IMR-90 (cell line): Measurements from ENCODE around the gene HACD4. TPM values are rescaled to one million over a fixed set of nuclear protein-coding genes. Genes with fewer than 3 reads are reported as not detected.

ENCODE experiments used
- ATAC-seq: fragments of 200-7000 bp; cut with Tn5 transposase; 2 replicates; pipeline ENCODE4 v1.9.1; 2020; ENCODE audit warnings: low read depth, mild to moderate bottlenecking, moderate library complexity
- BruUV-seq: library from RNA; stranded (reverse); fragments of 400-500 nt; replicated peaks from 2 replicates; lab custom pipeline; 2021; lab: Mats Ljungman, UMichigan
- CTCF ChIA-PET: fragments of 300-600 bp; formaldehyde crosslinking; extraction: SDS; loops from one replicate; lab custom pipeline; 2021; ENCODE audit warnings: antibody characterized with exemption; lab: Yijun Ruan, JAX
- POLR2A ChIA-PET: fragments of 300-600 bp; sonication (Branson Sonifier 250); formaldehyde crosslinking; loops from one replicate; lab custom pipeline; 2022; ENCODE audit warnings: antibody characterized with exemption; ENCODE audit not compliant: unreplicated experiment; lab: Charles Lee
- DNase-seq: peaks from one replicate; pipeline ENCODE4 v3.0.0; 2013
- H2AFZ ChIP-seq: replicated peaks from 2 replicates; pipeline ENCODE3; 2013; ENCODE audit warnings: low read length, mild to moderate bottlenecking; ENCODE audit not compliant: poor library complexity
- H2AK5ac ChIP-seq: 2 replicates; pipeline ENCODE4 v1.6.1; 2013; ENCODE audit warnings: low read depth, low read length, inconsistent platforms
- H2AK9ac ChIP-seq: replicated peaks from 2 replicates; pipeline ENCODE3; 2013; ENCODE audit warnings: mild to moderate bottlenecking, low read depth, low read length, moderate library complexity; ENCODE audit not compliant: poor library complexity
- H2BK120ac ChIP-seq: 2 replicates; pipeline ENCODE4 v1.6.1; 2013; ENCODE audit warnings: low read depth, low read length, inconsistent platforms
- H2BK15ac ChIP-seq: 3 replicates; pipeline ENCODE4 v1.6.1; 2013; ENCODE audit warnings: low read depth, low read length, inconsistent platforms
- H2BK20ac ChIP-seq: 2 replicates; pipeline ENCODE4 v1.6.1; 2013; ENCODE audit warnings: low read depth, mild to moderate bottlenecking, inconsistent platforms, low read length, moderate library complexity
- H2BK5ac ChIP-seq: 2 replicates; pipeline ENCODE4 v1.6.1; 2013; ENCODE audit warnings: mild to moderate bottlenecking, low read depth, low read length, inconsistent platforms; ENCODE audit not compliant: poor library complexity, severe bottlenecking
- H3K14ac ChIP-seq: replicated peaks from 2 replicates; pipeline ENCODE4 v1.6.1; 2013; ENCODE audit warnings: low read depth, low read length, inconsistent platforms
- H3K18ac ChIP-seq: 2 replicates; pipeline ENCODE4 v1.6.1; 2013; ENCODE audit warnings: low read depth, low read length, control low read depth
- H3K23ac ChIP-seq: 2 replicates; pipeline ENCODE4 v1.6.1; 2013; ENCODE audit warnings: low read depth, low read length, inconsistent platforms
- H3K27ac ChIP-seq: 2 replicates; pipeline ENCODE4 v1.5.1; 2013; ENCODE audit warnings: mild to moderate bottlenecking, control low read depth, low read length; ENCODE audit not compliant: insufficient read depth
- H3K27me3 ChIP-seq: 2 replicates; pipeline ENCODE4 v1.6.1; 2013; ENCODE audit warnings: low read length; ENCODE audit not compliant: control insufficient read depth, insufficient read depth
- H3K36me3 ChIP-seq: 2 replicates; pipeline ENCODE4 v1.6.1; 2013; ENCODE audit warnings: low read length, mixed read lengths; ENCODE audit not compliant: control insufficient read depth, insufficient read depth
- H3K4ac ChIP-seq: 2 replicates; pipeline ENCODE4 v1.6.1; 2013; ENCODE audit warnings: low read depth, low read length, inconsistent platforms
- H3K4me1 ChIP-seq: 2 replicates; pipeline ENCODE4 v1.6.1; 2013; ENCODE audit warnings: low read length, mixed read lengths; ENCODE audit not compliant: control insufficient read depth, insufficient read depth
- H3K4me2 ChIP-seq: 2 replicates; pipeline ENCODE4 v1.6.1; 2013; ENCODE audit warnings: low read depth, mild to moderate bottlenecking, control low read depth, low read length, moderate library complexity
- H3K4me3 ChIP-seq: 2 replicates; pipeline ENCODE4 v1.5.1; 2013; ENCODE audit warnings: low read depth, mild to moderate bottlenecking, control low read depth, low read length, moderate library complexity; ENCODE audit not compliant: insufficient read depth
- H3K56ac ChIP-seq: 2 replicates; pipeline ENCODE4 v1.6.1; 2013; ENCODE audit warnings: low read length, inconsistent platforms; ENCODE audit not compliant: insufficient read depth; ENCODE audit errors: extremely low read depth
- H3K79me1 ChIP-seq, 2 experiments: 2 replicates each; pipeline ENCODE4 v1.6.1; 2013; ENCODE audit warnings: low read length in 2 of 2, inconsistent platforms in 1 of 2, low read depth in 1 of 2
- H3K9ac ChIP-seq: 2 replicates; pipeline ENCODE4 v1.6.1; 2013; ENCODE audit warnings: low read depth, low read length, control low read depth
- H3K9me1 ChIP-seq: 2 replicates; pipeline ENCODE4 v1.6.1; 2013; ENCODE audit warnings: low read length, inconsistent platforms; ENCODE audit not compliant: insufficient read depth
- H3K9me3 ChIP-seq: 2 replicates; pipeline ENCODE4 v1.6.1; 2013; ENCODE audit warnings: low read length; ENCODE audit not compliant: control insufficient read depth, insufficient read depth
- H4K20me1 ChIP-seq: 2 replicates; pipeline ENCODE4 v1.6.1; 2013; ENCODE audit warnings: low read length, inconsistent platforms; ENCODE audit not compliant: insufficient read depth
- H4K5ac ChIP-seq: 2 replicates; pipeline ENCODE4 v1.6.1; 2013; ENCODE audit warnings: mild to moderate bottlenecking, low read depth, low read length, control low read depth
- H4K8ac ChIP-seq, 2 experiments: 2 replicates each; pipeline ENCODE4 v1.6.1; 2013; ENCODE audit warnings: low read depth in 2 of 2, low read length in 2 of 2, control low read depth in 1 of 2, inconsistent platforms in 1 of 2
- H4K91ac ChIP-seq: 2 replicates; pipeline ENCODE4 v1.6.1; 2013; ENCODE audit warnings: low read depth, low read length, inconsistent platforms; ENCODE audit not compliant: insufficient read depth
- CEBPB ChIP-seq: IDR thresholded peaks from 2 replicates; pipeline ENCODE4 v1.6.1; 2012; ENCODE audit warnings: low read depth, low read length, improper control_type of control experiment
- CHD1 ChIP-seq: IDR thresholded peaks from 2 replicates; pipeline ENCODE4 v1.6.1; 2012; ENCODE audit warnings: low read depth, low read length, improper control_type of control experiment
- FOS ChIP-seq: fragments of 150-350 bp; IDR thresholded peaks from 2 replicates; pipeline ENCODE4 v1.6.1; 2016; ENCODE audit warnings: low read depth, low read length
- MAFK ChIP-seq: IDR thresholded peaks from 2 replicates; pipeline ENCODE4 v1.6.1; 2012; ENCODE audit warnings: low read depth, low read length, improper control_type of control experiment
- MAZ ChIP-seq: IDR thresholded peaks from 2 replicates; pipeline ENCODE4 v1.6.1; 2012; ENCODE audit warnings: low read depth, mild to moderate bottlenecking, low read length, improper control_type of control experiment, moderate library complexity, borderline replicate concordance
- MXI1 ChIP-seq: IDR thresholded peaks from 2 replicates; pipeline ENCODE4 v1.6.1; 2012; ENCODE audit warnings: low read depth, mild to moderate bottlenecking, low read length, moderate library complexity, borderline replicate concordance
- NFE2L2 ChIP-seq: fragments of 150-350 bp; IDR thresholded peaks from 2 replicates; pipeline ENCODE4 v1.6.1; 2016; ENCODE audit warnings: low read depth, mild to moderate bottlenecking, low read length
- POLR2A ChIP-seq: IDR thresholded peaks from 2 replicates; pipeline ENCODE4 v1.6.1; 2012; ENCODE audit warnings: mild to moderate bottlenecking, low read depth, low read length
- RAD21 ChIP-seq: IDR thresholded peaks from 2 replicates; pipeline ENCODE4 v1.6.1; 2012; ENCODE audit warnings: low read length, improper control_type of control experiment
- RCOR1 ChIP-seq: IDR thresholded peaks from 2 replicates; pipeline ENCODE4 v1.6.1; 2012; ENCODE audit warnings: mild to moderate bottlenecking, low read length, improper control_type of control experiment; ENCODE audit not compliant: insufficient replicate concordance
- RFX5 ChIP-seq: IDR thresholded peaks from 2 replicates; pipeline ENCODE4 v1.8.0; 2012; ENCODE audit warnings: low read depth, mild to moderate bottlenecking, low read length, moderate library complexity
- SMC3 ChIP-seq: fragments of 150-350 bp; IDR thresholded peaks from 2 replicates; pipeline ENCODE4 v1.6.1; 2016; ENCODE audit warnings: low read depth, mild to moderate bottlenecking, antibody characterized with exemption, low read length, moderate library complexity
- WGBS, 2 experiments: methylation state at CpG; one replicate each; pipeline versions ENCODE4 v1.1.5 to v1.1.7; 2013; ENCODE audit warnings: missing lambda C conversion rate in 2 of 2; ENCODE audit not compliant: insufficient read length in 1 of 2; ENCODE audit errors: extremely low coverage in 2 of 2; 5-methylcytosine and 5-hydroxymethylcytosine counted together
- dilution Hi-C: fragments of 300-500 bp; cut with HindIII; formaldehyde crosslinking; loops from one replicate; pipeline ENCODE4 v1.14.3; 2018; ENCODE audit warnings: low sequenced_read_pairs; ENCODE audit not compliant: unreplicated experiment
- in situ Hi-C: fragments of 300-500 bp; cut with MboI; formaldehyde crosslinking; loops from 3 replicates; pipeline ENCODE4 v1.14.3; 2019; ENCODE audit warnings: low sequenced_read_pairs, inconsistent platforms, mixed read lengths
- intact Hi-C: fragments of 100-400 bp; cut with micrococcal nuclease; formaldehyde crosslinking; loops from 2 replicates; pipeline ENCODE4 v1.10.0; 2022
- polyA plus RNA-seq, 3 experiments: library from polyadenylated mRNA; depleted of rRNA; stranded (reverse); fragments of >200 nt; gene quantifications; 2 replicates each; pipeline ENCODE4 v1.2.3, GENCODE V29; 2012; ENCODE audit warnings: low replicate concordance in 1 of 3
- total RNA-seq: library from RNA; depleted of rRNA; stranded (reverse); fragments of >200 nt; gene quantifications from 2 replicates; pipeline ENCODE4 v1.2.3, GENCODE V29; 2012
- TF ChIP-seq, protein P1 (sequence below): conservative IDR thresholded peaks from 2 replicates; pipeline ENCODE4 v1.5.1; 2012; ENCODE audit warnings: mild to moderate bottlenecking, low read depth, low read length, improper control_type of control experiment
- TF ChIP-seq, protein P2 (sequence below): fragments of 150-350 bp; IDR thresholded peaks from 2 replicates; pipeline ENCODE4 v1.6.1; 2016; ENCODE audit warnings: low read depth, mild to moderate bottlenecking, low read length, moderate library complexity, borderline replicate concordance

HACD4 gene
- total and polyA plus RNA-seq, 2 of the 4 experiments (the other 2 are of a cell fraction), result 1.9 to 2.2 TPM

DNA sequence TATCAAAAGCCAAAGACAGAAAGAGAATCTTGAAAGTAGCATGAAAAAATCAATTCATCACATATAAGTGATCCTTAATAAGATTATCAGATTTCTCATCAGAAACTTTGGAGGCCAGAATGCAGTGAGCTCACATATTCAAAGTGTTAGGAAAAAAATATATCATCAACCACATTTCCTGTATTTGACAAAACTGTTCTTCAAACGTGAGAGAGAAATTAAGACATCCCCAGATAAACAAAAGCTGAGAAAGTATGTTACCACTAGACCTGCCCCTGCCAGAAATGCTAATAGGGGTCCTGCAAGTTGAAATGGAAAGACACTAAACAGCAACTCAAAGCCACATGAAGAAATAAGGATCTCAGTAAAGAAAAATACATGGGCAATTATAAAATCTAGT lies 29.9 kb downstream of the HACD4 start:
- H3K9ac ChIP-seq, result no peak overlapping the region
- dilution Hi-C loops, result no loop called here
- no peak overlapping the region for H4K91ac ChIP-seq
- H2AK5ac ChIP-seq, result no peak overlapping the region
- H3K23ac ChIP-seq, result no peak overlapping the region
- no peak overlapping the region for H2BK5ac ChIP-seq
- no peak for DNase-seq
- no peak overlapping the region for H3K4me3 ChIP-seq
- no peak overlapping the region for H2AFZ ChIP-seq
- H3K4me2 ChIP-seq, result no peak overlapping the region
- H2BK20ac ChIP-seq, result no peak overlapping the region
- no TSS peak for BruUV-seq
- no peak overlapping the region for H2BK120ac ChIP-seq
- H3K27ac ChIP-seq, result no peak overlapping the region
- no peak overlapping the region for H4K8ac ChIP-seq
- TF ChIP-seq, protein P1, sequence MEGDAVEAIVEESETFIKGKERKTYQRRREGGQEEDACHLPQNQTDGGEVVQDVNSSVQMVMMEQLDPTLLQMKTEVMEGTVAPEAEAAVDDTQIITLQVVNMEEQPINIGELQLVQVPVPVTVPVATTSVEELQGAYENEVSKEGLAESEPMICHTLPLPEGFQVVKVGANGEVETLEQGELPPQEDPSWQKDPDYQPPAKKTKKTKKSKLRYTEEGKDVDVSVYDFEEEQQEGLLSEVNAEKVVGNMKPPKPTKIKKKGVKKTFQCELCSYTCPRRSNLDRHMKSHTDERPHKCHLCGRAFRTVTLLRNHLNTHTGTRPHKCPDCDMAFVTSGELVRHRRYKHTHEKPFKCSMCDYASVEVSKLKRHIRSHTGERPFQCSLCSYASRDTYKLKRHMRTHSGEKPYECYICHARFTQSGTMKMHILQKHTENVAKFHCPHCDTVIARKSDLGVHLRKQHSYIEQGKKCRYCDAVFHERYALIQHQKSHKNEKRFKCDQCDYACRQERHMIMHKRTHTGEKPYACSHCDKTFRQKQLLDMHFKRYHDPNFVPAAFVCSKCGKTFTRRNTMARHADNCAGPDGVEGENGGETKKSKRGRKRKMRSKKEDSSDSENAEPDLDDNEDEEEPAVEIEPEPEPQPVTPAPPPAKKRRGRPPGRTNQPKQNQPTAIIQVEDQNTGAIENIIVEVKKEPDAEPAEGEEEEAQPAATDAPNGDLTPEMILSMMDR, result no peak
- TF ChIP-seq NFE2L2 (no peak), RCOR1 (no peak), CEBPB (no peak), MAZ (no peak), RAD21 (no peak), SMC3 (no peak), MAFK (no peak), POLR2A (no peak), MXI1 (no peak), CHD1 (no peak), RFX5 (no peak), FOS (no peak)
- TF ChIP-seq, protein P2, sequence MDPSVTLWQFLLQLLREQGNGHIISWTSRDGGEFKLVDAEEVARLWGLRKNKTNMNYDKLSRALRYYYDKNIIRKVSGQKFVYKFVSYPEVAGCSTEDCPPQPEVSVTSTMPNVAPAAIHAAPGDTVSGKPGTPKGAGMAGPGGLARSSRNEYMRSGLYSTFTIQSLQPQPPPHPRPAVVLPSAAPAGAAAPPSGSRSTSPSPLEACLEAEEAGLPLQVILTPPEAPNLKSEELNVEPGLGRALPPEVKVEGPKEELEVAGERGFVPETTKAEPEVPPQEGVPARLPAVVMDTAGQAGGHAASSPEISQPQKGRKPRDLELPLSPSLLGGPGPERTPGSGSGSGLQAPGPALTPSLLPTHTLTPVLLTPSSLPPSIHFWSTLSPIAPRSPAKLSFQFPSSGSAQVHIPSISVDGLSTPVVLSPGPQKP, result no peak
- H3K9me3 ChIP-seq, result no peaks in the 10 kb centered on the region
- no peaks in the 10 kb centered on the region for H3K4me1 ChIP-seq
- no peaks in the 10 kb centered on the region for H4K20me1 ChIP-seq
- CTCF ChIA-PET, result no interaction called here
- H3K18ac ChIP-seq, result no peak overlapping the region
- H2BK15ac ChIP-seq, result no peak overlapping the region
- no peak overlapping the region for H3K14ac ChIP-seq
- intact Hi-C loops, result no loop called here
- no peaks in the 10 kb centered on the region; a peak in 1 of 4 replicates for H3K79me1 ChIP-seq
- no peaks in the 10 kb centered on the region for H3K9me1 ChIP-seq
- no peak for ATAC-seq
- no peak overlapping the region for H2AK9ac ChIP-seq
- in situ Hi-C loops, result no loop called here
- no peak overlapping the region for H3K56ac ChIP-seq
- H3K36me3 ChIP-seq, result no peaks in the 10 kb centered on the region; the same call in 1 of the 2 replicates
- no peak overlapping the region for H3K4ac ChIP-seq
- no peaks in the 10 kb centered on the region for H3K27me3 ChIP-seq
- WGBS, 2 experiments, result no CpG with 5 or more reads among the region's 1 CpG
- POLR2A ChIA-PET, result no interaction called here
- H4K5ac ChIP-seq, result no peak overlapping the region
